SJCRH30 (cell line): ENCODE results near the gene TLX1. TPM values are rescaled to one million over a fixed set of nuclear protein-coding genes. Genes with fewer than 3 reads are reported as not detected.
A peak's percentile ranks its signal among the peaks of the same experiment; 100 is the strongest.

Experiments used
- DNase-seq, 2 experiments: peaks; one replicate each; pipeline ENCODE4 v3.0.0-alpha.2; 2015 to 2020
- H3K27ac ChIP-seq: fragments of 250-450 bp; sonication (Bioruptor Pico); 2 replicates; pipeline ENCODE4 v1.5.1; 2020; ENCODE audit warnings: mild to moderate bottlenecking, moderate library complexity
- H3K27me3 ChIP-seq: fragments of 250-450 bp; sonication (Bioruptor Pico); 2 replicates; pipeline ENCODE4 v1.5.1; 2020; ENCODE audit warnings: mild to moderate bottlenecking, moderate library complexity
- H3K36me3 ChIP-seq: fragments of 250-450 bp; sonication (Bioruptor Pico); 2 replicates; pipeline ENCODE4 v1.5.1; 2020; ENCODE audit warnings: mild to moderate bottlenecking, moderate library complexity
- H3K4me1 ChIP-seq: fragments of 250-450 bp; sonication (Bioruptor Pico); 2 replicates; pipeline ENCODE4 v1.5.1; 2020; ENCODE audit warnings: mild to moderate bottlenecking, moderate library complexity
- H3K4me3 ChIP-seq: fragments of 250-450 bp; sonication (Bioruptor Pico); 2 replicates; pipeline ENCODE4 v1.5.1; 2020; ENCODE audit warnings: mild to moderate bottlenecking, moderate library complexity
- H3K9me3 ChIP-seq: fragments of 250-450 bp; sonication (Bioruptor Pico); replicated peaks from 2 replicates; pipeline ENCODE4 v1.5.1; 2020; ENCODE audit warnings: mild to moderate bottlenecking, moderate library complexity
- total RNA-seq: library from RNA; depleted of rRNA; stranded (reverse); fragments of >200 nt; shearing (Covaris generic); gene quantifications from 2 replicates; pipeline ENCODE4 v1.2.3, GENCODE V29; 2014

Gene TLX1
- total RNA-seq, 1 experiment from 2014 or later: not detected

- Histone ChIP-seq H3K36me3 (no peaks in the 10 kb centered on the region), H3K27me3 (peaks cover 20% of the 10 kb centered on the region), H3K27ac (no peak overlapping the region), H3K4me3 (no peak overlapping the region), H3K4me1 (no peaks in the 10 kb centered on the region), H3K9me3 (no peaks in the 10 kb centered on the region)
- DNase-seq: no peak
Observed at GRCh38 chr10:101099901-101100300, 31.2 kb upstream of the TLX1 start.

DNA sequence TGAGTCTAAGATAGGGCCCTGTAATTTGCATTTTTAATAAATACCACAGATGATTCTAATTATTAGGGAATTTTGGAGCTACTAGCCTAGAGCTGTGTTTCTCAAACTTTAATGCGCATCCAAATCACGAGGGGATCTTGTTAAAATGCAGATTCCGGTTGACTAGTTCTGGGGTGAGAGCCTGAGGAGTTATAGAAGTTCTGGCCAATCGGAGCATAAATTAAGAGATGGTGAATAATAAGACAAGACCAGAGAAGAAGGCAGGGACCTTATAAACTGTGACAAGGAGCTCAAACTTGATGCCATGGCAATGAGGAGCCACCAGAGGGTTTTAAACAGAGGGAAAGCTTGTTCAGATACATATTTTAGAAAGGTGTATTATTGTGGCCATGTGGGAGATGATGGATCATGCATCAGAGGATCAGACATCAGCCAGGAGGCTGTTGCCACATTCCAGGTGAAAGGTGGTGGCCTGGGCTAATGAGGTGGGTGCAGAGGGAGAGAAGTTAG is 29.7 kb upstream of the TLX1 start:
- Histone ChIP-seq H3K27ac (no peak overlapping the region), H3K9me3 (no peaks in the 10 kb centered on the region), H3K27me3 (peaks cover 23% of the 10 kb centered on the region), H3K4me1 (no peaks in the 10 kb centered on the region), H3K4me3 (no peak overlapping the region), H3K36me3 (no peaks in the 10 kb centered on the region)
- DNase-seq: no peak

- no peaks in the 10 kb centered on the region for H3K36me3 ChIP-seq
- peaks cover 36% of the 10 kb centered on the region for H3K27me3 ChIP-seq
- H3K4me1 ChIP-seq: no peaks in the 10 kb centered on the region
- H3K9me3 ChIP-seq: no peaks in the 10 kb centered on the region
- no peak for DNase-seq
- H3K4me3 ChIP-seq: no peak overlapping the region
- no peak overlapping the region for H3K27ac ChIP-seq
Observed at GRCh38 chr10:101103430-101103829, 27.7 kb upstream of the TLX1 start.

- no peak overlapping the region for H3K4me3 ChIP-seq
- H3K27me3 ChIP-seq: peaks cover 49% of the 10 kb centered on the region
- H3K27ac ChIP-seq: no peak overlapping the region
- DNase-seq: no peak
- no peaks in the 10 kb centered on the region for H3K36me3 ChIP-seq
- H3K4me1 ChIP-seq: no peaks in the 10 kb centered on the region
- H3K9me3 ChIP-seq: no peaks in the 10 kb centered on the region
Observed at GRCh38 chr10:101106351-101106750, 24.7 kb upstream of the TLX1 start.

- H3K27ac ChIP-seq: no peak overlapping the region
- H3K4me3 ChIP-seq: no peak overlapping the region
- peaks cover 47% of the 10 kb centered on the region for H3K27me3 ChIP-seq
- H3K36me3 ChIP-seq: no peaks in the 10 kb centered on the region
- 0 out of 2 replicates have a peak, but pooled peaks cover 1% of the 10 kb centered on the region for H3K4me1 ChIP-seq
- DNase-seq: no peak
- no peaks in the 10 kb centered on the region for H3K9me3 ChIP-seq
Observed at GRCh38 chr10:101107771-101108170, 23.3 kb upstream of the TLX1 start.

- H3K27ac ChIP-seq: no peak overlapping the region
- 0 out of 2 replicates have a peak, but pooled peaks cover 2% of the 10 kb centered on the region for H3K4me1 ChIP-seq
- no peaks in the 10 kb centered on the region for H3K36me3 ChIP-seq
- no peak overlapping the region for H3K4me3 ChIP-seq
- peaks cover 45% of the 10 kb centered on the region for H3K27me3 ChIP-seq
- H3K9me3 ChIP-seq: no peaks in the 10 kb centered on the region
- no peak for DNase-seq
Observed at GRCh38 chr10:101110856-101111523, 20.1 kb upstream of the TLX1 start.

- no peaks in the 10 kb centered on the region for H3K9me3 ChIP-seq
- H3K4me1 ChIP-seq: 0 out of 2 replicates have a peak, but pooled peaks cover 2% of the 10 kb centered on the region
- H3K4me3 ChIP-seq: no peak overlapping the region
- H3K27ac ChIP-seq: no peak overlapping the region
- H3K27me3 ChIP-seq: peaks cover 48% of the 10 kb centered on the region
- H3K36me3 ChIP-seq: no peaks in the 10 kb centered on the region
- no peak for DNase-seq
Observed at GRCh38 chr10:101111547-101111946, 19.6 kb upstream of the TLX1 start.

DNA sequence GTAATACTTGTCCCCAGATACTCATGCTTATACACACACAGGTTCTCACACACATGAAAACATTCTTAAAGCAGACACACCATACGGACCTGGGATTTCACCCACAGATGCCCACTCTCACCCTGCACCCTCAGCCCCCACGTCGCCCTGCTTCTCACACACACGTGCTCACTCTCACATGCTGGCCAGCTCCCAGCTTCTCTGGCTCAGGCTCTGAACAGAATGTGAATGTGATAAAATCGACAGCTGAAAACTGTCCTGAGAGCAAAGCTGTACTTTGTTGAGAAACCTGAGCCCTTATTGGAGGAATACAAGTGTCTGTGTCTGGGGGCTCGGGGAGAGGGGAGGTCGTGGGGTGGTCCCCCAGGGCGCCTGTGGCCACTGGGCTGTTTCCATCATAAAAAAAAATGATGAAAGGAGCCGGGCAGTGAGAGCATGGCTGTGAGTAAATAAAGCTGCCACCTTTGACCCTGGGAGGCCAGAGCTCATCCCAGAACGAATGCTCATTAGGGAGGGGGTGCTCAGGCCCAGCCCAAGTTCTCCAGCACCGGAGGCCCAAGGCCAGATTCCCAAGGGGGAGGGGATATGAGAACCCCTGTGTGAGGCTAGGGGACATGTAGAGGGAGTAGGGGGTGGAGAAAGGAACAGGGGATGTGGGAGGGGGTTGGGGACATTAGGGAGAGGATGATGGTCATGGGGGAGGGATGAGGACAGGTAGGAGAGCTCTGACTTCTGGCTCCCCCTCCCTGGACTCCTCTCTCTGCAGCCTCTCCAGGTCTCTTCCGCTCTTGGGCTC is 18.1 kb upstream of the TLX1 start:
- Histone ChIP-seq H3K4me3 (no peak overlapping the region), H3K27me3 (peaks cover 40% of the 10 kb centered on the region), H3K4me1 (0 out of 2 replicates have a peak, but pooled peaks cover 2% of the 10 kb centered on the region), H3K36me3 (no peaks in the 10 kb centered on the region), H3K27ac (no peak overlapping the region), H3K9me3 (no peaks in the 10 kb centered on the region)
- peak in 1 of 2 experiments; percentile 30 for DNase-seq

DNA sequence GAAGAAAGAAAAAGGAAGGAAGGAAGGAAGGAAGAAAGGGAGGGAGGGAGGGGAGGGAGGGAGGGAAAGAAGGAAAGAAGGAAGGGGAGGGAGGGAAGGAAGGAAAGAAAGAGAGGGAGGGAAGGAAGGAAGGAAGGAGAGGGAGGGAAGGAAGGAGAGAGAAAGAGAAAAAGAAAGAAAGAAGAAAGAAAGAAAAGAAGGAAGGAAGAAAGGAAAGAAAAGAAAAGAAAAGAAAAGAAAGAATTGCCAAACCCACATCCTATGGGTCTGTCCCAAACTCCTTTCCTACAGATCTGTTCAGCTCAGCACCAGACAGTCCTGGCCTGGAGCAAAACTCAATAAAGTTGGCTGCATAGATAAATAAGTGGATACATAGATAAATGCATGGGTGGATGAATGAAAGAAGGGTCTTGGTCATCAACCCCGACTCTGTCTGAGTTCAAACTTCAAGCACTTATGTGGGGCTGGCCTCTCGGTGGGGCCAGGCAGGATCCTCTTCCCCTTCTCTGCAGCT is 17.2 kb upstream of the TLX1 start:
- Histone ChIP-seq H3K36me3 (no peaks in the 10 kb centered on the region), H3K27me3 (peaks cover 32% of the 10 kb centered on the region), H3K4me3 (no peak overlapping the region), H3K9me3 (no peaks in the 10 kb centered on the region), H3K4me1 (0 out of 2 replicates have a peak, but pooled peaks cover 2% of the 10 kb centered on the region), H3K27ac (no peak overlapping the region)
- no peak for DNase-seq

GRCh38 chr10:101114646-101115045 is 16.5 kb upstream of the TLX1 start:
- DNase-seq: no peak
- Histone ChIP-seq H3K4me1 (0 out of 2 replicates have a peak, but pooled peaks cover 2% of the 10 kb centered on the region), H3K27ac (no peak overlapping the region), H3K4me3 (no peak overlapping the region), H3K9me3 (no peaks in the 10 kb centered on the region), H3K27me3 (peaks cover 27% of the 10 kb centered on the region), H3K36me3 (no peaks in the 10 kb centered on the region)

GRCh38 chr10:101116754-101117153 is 14.3 kb upstream of the TLX1 start:
- no peak overlapping the region for H3K4me3 ChIP-seq
- 0 out of 2 replicates have a peak, but pooled peaks cover 2% of the 10 kb centered on the region for H3K4me1 ChIP-seq
- DNase-seq: no peak
- H3K27ac ChIP-seq: no peak overlapping the region
- H3K9me3 ChIP-seq: no peaks in the 10 kb centered on the region
- H3K36me3 ChIP-seq: no peaks in the 10 kb centered on the region
- peaks cover 40% of the 10 kb centered on the region for H3K27me3 ChIP-seq

GRCh38 chr10:101118031-101118430 is 13.1 kb upstream of the TLX1 start:
- no peak for DNase-seq
- no peaks in the 10 kb centered on the region for H3K4me1 ChIP-seq
- H3K9me3 ChIP-seq: no peaks in the 10 kb centered on the region
- no peaks in the 10 kb centered on the region for H3K36me3 ChIP-seq
- no peak overlapping the region for H3K4me3 ChIP-seq
- H3K27ac ChIP-seq: no peak overlapping the region
- peaks cover 44% of the 10 kb centered on the region for H3K27me3 ChIP-seq

- H3K27ac ChIP-seq: no peak overlapping the region
- H3K4me1 ChIP-seq: 0 out of 2 replicates have a peak, but pooled peaks cover 4% of the 10 kb centered on the region
- H3K4me3 ChIP-seq: no peak overlapping the region
- no peaks in the 10 kb centered on the region for H3K36me3 ChIP-seq
- H3K27me3 ChIP-seq: peaks cover 53% of the 10 kb centered on the region
- no peak for DNase-seq
- H3K9me3 ChIP-seq: no peaks in the 10 kb centered on the region
Observed at GRCh38 chr10:101120520-101120883, 10.6 kb upstream of the TLX1 start.

DNA sequence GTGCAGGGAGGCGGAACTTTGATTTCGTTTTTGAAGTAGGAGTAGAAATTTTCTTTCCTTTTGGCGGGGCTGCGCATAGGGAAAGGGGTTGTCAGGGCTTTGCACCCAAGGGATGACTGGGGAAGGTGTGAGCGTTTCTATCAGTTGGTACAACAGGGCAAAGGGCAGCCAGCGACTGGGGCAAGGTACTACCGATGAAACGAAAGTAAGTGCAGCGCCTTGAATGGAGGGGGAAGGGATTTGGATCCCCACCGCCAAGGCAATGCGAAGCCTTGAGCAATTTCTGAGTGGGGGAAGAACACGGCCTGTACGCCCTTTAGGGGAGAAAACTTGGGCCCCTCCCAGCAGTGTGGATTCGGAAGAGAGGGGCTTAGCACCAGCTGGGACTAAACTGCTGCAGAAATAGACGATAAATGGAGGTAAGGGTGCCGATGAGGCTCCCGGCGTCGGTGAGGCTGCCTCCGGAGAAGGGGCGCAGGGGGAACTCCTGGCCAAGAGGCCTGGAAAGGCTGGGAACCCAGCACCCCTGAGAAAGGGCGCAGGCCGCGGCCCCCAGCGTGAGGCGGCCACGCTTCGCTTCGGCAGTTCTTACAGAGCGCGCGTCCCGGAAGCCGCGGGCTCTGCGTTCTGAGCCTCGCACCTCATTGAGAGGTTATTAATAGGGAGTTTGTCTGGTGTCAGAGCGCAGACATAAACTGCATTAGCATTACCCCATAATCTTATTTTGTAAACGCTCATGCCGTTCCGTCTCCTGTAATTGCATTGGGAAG is 10.0 kb upstream of the TLX1 start:
- no peaks in the 10 kb centered on the region for H3K9me3 ChIP-seq
- peaks cover 59% of the 10 kb centered on the region for H3K27me3 ChIP-seq
- H3K36me3 ChIP-seq: no peaks in the 10 kb centered on the region
- DNase-seq: no peak
- H3K27ac ChIP-seq: no peak overlapping the region
- H3K4me3 ChIP-seq: no peak overlapping the region
- H3K4me1 ChIP-seq: 0 out of 2 replicates have a peak, but pooled peaks cover 4% of the 10 kb centered on the region
